Activated B cell treated with CpG ODN at 0.5 μM for 24 hours (primary cell): ENCODE results near the gene CCDC63. TPM values are rescaled to one million over a fixed set of nuclear protein-coding genes. Genes with fewer than 3 reads are reported as not detected.

ENCODE experiments used
- ATAC-seq: fragments of 200-7000 bp; cut with Tn5 transposase; one replicate; pipeline ENCODE4 v1.10.0; 2021; ENCODE audit warnings: low read depth, mild to moderate bottlenecking, moderate library complexity
- CTCF ChIA-PET: fragments of 350-600 bp; sonication (Branson Sonifier 250); formaldehyde crosslinking; loops from one replicate; lab custom pipeline; 2021; ENCODE audit warnings: antibody characterized with exemption; lab: Charles Lee
- POLR2A ChIA-PET: fragments of 350-600 bp; sonication (Branson Sonifier 250); formaldehyde crosslinking; loops from one replicate; lab custom pipeline; 2021; ENCODE audit warnings: antibody characterized with exemption; lab: Charles Lee
- DNase-seq: peaks from one replicate; pipeline ENCODE4 v3.0.0; 2022
- H3K27ac Mint-ChIP-seq: one replicate; pipeline ENCODE4 v1.8.0; 2020; ENCODE audit warnings: mixed read lengths
- H3K27me3 Mint-ChIP-seq: one replicate; pipeline ENCODE4 v1.8.0; 2021; ENCODE audit warnings: mixed read lengths
- H3K36me3 Mint-ChIP-seq: one replicate; pipeline ENCODE4 v1.8.0; 2021; ENCODE audit warnings: low read depth, mixed read lengths
- H3K4me1 Mint-ChIP-seq: one replicate; pipeline ENCODE4 v1.8.0; 2021; ENCODE audit warnings: mixed read lengths
- H3K4me3 Mint-ChIP-seq: one replicate; pipeline ENCODE4 v1.8.0; 2020; ENCODE audit warnings: mild to moderate bottlenecking, mixed read lengths
- H3K9me3 Mint-ChIP-seq: one replicate; pipeline ENCODE4 v1.8.0; 2020; ENCODE audit warnings: mixed read lengths
- CTCF ChIP-seq: fragments of 200-600 bp; IDR thresholded peaks from one replicate; pipeline ENCODE4 v1.8.0; 2022; ENCODE audit warnings: antibody characterized with exemption, mild to moderate bottlenecking
- intact Hi-C: fragments of 100-400 bp; cut with micrococcal nuclease; formaldehyde crosslinking; loops from one replicate; pipeline ENCODE4 v1.15.1; 2024
- total RNA-seq: library from RNA; stranded (reverse); gene quantifications from 2 replicates; pipeline ENCODE4 v1.2.3, GENCODE V29; 2022

CCDC63 gene
- total RNA-seq, 1 donor from 2014 or later = not detected

DNA sequence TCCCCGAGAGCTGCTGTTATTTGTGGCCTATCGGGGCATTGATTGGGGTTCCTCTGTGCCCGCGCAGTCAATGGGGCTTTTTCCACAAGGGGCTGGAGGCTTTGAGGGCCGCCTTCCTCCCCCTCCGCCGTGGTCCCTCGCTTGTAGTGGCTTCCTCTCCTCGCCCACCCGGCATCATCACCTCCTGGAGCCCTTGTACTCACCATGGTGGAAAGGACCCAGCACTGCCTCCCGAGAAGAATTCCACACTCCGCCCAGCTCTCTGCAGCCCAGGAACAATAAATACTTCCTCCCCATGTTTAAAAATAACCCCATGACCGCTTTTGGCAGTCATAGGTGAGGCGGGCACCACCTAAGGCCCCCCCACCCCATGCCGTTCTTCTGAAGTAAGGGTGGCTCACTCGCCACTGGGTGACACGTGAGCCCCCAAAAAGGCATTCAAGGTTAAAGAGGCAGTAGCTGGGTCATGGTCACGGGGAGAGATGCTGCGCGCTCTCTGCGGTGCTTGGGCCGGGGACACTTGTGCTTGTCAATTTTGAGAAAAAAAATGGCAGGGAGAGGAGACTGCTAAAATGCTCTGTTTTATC, 73.6 kb downstream of the CCDC63 start, which contains the start of gene MYL2:
MYL2 (minus strand) TSS at position 256 of the 587 bp plus-strand sequence; CDS start at position 206, 50 bp downstream.
- Mint-ChIP-seq H3K4me1 (no peaks in the 10 kb centered on the region), H3K36me3 (no peaks in the 10 kb centered on the region), H3K27me3 (peaks cover 7% of the 10 kb centered on the region), H3K9me3 (no peaks in the 10 kb centered on the region), H3K27ac (no peak within 1 kb of the TSS), H3K4me3 (no peak within 1 kb of the TSS)
- ChIA-PET POLR2A (no interaction called here), CTCF (no interaction called here)
- TF ChIP-seq CTCF = no peak
- intact Hi-C loops = no loop called here
- ATAC-seq = no peak
- DNase-seq = no peak

- Mint-ChIP-seq H3K27ac (no peak overlapping the region), H3K27me3 (peaks cover 7% of the 10 kb centered on the region), H3K4me1 (no peaks in the 10 kb centered on the region), H3K36me3 (no peaks in the 10 kb centered on the region), H3K9me3 (no peaks in the 10 kb centered on the region), H3K4me3 (no peak overlapping the region)
- DNase-seq (no peak), ATAC-seq (no peak)
- ChIA-PET CTCF (no interaction called here), POLR2A (no interaction called here)
- no peak for TF ChIP-seq CTCF
- intact Hi-C loops = no loop called here
These were observed 74.5 kb downstream of the CCDC63 start for GRCh38 chr12:110921262-110921661.

- no peaks in the 10 kb centered on the region for H3K4me1 Mint-ChIP-seq
- ATAC-seq (no peak), DNase-seq (no peak)
- H3K27me3 Mint-ChIP-seq = peaks cover 7% of the 10 kb centered on the region
- no peaks in the 10 kb centered on the region for H3K36me3 Mint-ChIP-seq
- H3K4me3 Mint-ChIP-seq = no peak overlapping the region
- ChIA-PET POLR2A (no interaction called here), CTCF (no interaction called here)
- TF ChIP-seq CTCF = no peak
- intact Hi-C loops = no loop called here
- no peak overlapping the region for H3K27ac Mint-ChIP-seq
- no peaks in the 10 kb centered on the region for H3K9me3 Mint-ChIP-seq
These were observed 75.9 kb downstream of the CCDC63 start for GRCh38 chr12:110922652-110923051.

DNA sequence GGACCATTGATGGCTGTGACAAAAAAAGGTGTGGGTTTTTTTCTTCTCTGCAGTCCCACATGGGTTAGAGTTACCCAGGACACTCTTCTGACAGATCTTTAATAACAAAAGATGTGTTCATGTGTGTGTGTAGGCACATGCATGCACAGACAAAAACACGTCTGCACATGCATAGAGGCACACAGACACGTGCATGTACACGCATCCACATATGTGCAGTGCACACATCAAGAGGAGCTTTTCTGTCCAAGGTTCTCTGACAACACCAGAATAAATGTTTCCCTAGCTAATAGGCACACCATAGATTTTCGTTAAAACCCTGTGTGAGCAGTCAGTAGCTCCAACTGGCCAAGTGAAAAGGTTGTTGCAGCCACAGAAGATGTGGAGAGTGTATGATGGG, 76.4 kb downstream of the CCDC63 start:
- ATAC-seq (no peak), DNase-seq (no peak)
- H3K27me3 Mint-ChIP-seq = peaks cover 7% of the 10 kb centered on the region
- no peak for TF ChIP-seq CTCF
- intact Hi-C loops = no loop called here
- no peak overlapping the region for H3K4me3 Mint-ChIP-seq
- no peak overlapping the region for H3K27ac Mint-ChIP-seq
- CTCF ChIA-PET = no interaction called here
- POLR2A ChIA-PET = no interaction called here
- no peaks in the 10 kb centered on the region for H3K4me1 Mint-ChIP-seq
- H3K9me3 Mint-ChIP-seq = no peaks in the 10 kb centered on the region
- H3K36me3 Mint-ChIP-seq = no peaks in the 10 kb centered on the region

- H3K27me3 Mint-ChIP-seq = peaks cover 7% of the 10 kb centered on the region
- TF ChIP-seq CTCF = no peak
- DNase-seq (no peak), ATAC-seq (no peak)
- H3K36me3 Mint-ChIP-seq = no peaks in the 10 kb centered on the region
- no peaks in the 10 kb centered on the region for H3K4me1 Mint-ChIP-seq
- ChIA-PET CTCF (no interaction called here), POLR2A (no interaction called here)
- H3K27ac Mint-ChIP-seq = no peak overlapping the region
- intact Hi-C loops = no loop called here
- no peak overlapping the region for H3K4me3 Mint-ChIP-seq
- no peaks in the 10 kb centered on the region for H3K9me3 Mint-ChIP-seq
These were observed 77.0 kb downstream of the CCDC63 start for GRCh38 chr12:110923692-110924334.
